Breast epithelium (tissue), 3 donors: ENCODE data around the gene LRRC8A.
"Not testable (repeated sequence)": the region's sequence is repeated elsewhere in the genome, so short reads cannot be mapped to it uniquely, and the experiment has no call there.

Source experiments
- POLR2A ChIP-seq: fragments of 450-650 bp; IDR thresholded peaks from one replicate; pipeline ENCODE4 v1.6.1; 2016; ENCODE audit warnings: antibody characterized with exemption, mild to moderate bottlenecking, moderate library complexity
- POLR2AphosphoS5 ChIP-seq, 3 donors: sonication (generic); formaldehyde crosslinking; IDR thresholded peaks; one replicate each; pipeline ENCODE4 v1.6.1; 2017; ENCODE audit warnings: antibody characterized with exemption in 3 of 3

DNA sequence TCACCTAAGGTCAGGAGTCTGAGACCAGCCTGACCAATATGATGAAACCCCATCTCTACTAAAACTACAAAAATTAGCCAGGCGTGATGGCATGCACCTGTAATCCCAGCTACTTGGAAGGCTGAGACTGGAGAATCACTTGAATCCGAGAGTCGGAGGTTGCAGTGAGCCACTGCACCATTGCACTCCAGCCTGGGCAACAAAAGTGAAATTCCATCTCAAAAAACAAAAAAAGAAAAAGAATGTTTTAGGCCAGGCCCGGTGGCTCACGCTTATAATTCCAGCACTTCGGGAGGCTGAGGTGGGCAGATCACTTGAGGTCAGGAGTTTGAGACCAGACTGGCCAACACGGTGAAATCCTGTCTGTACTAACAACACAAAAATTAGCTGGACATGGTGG, 23.5 kb upstream of the LRRC8A start:
- TF ChIP-seq POLR2AphosphoS5 (IDR thresholded peaks at IDR 0.05); POLR2A: not testable (repeated sequence)
